Measurements from ENCODE around the gene TMPRSS9. TPM values are rescaled to one million over a fixed set of nuclear protein-coding genes. Genes with fewer than 3 reads are reported as not detected.

Gene TMPRSS9
- total RNA-seq, 4 donors from 2014 or later, result not detected

DNA sequence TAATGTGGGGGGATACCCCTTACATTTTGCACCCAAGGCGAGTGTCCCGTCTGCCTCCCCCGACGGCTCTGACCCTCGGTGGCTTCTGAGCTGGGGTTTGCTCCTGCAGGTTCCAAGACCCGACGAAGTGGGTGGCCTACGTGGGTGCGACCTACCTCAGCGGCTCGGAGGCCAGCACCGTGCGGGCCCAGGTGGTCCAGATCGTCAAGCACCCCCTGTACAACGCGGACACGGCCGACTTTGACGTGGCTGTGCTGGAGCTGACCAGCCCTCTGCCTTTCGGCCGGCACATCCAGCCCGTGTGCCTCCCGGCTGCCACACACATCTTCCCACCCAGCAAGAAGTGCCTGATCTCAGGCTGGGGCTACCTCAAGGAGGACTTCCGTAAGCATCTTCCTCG, 48.2 kb downstream of the TMPRSS9 start:
- Histone ChIP-seq H3K4me1 (no peaks in the 10 kb centered on the region), H3K27me3 (peaks cover 0 to 12% of the 10 kb centered on the region in 2 donors), H3K36me3 (no peaks in the 10 kb centered on the region), H3K27ac (no peak overlapping the region), H3K4me3 (no peak overlapping the region), H3K9me3 (peaks cover 0 to 20% (median 0%) of the 10 kb centered on the region in 4 donors)
- DNase-seq (ENCODE audit: low spot score in 2 of 2), result no peak
- 83 to 87% methylated on average over 17 to 25 of the region's 25 CpGs for WGBS, 2 donors
- TF ChIP-seq EP300 (IDR thresholded peaks at IDR 0.05) (no peak), POLR2A (IDR thresholded peaks at IDR 0.05) (no peak)
- TF ChIP-seq, protein P1, sequence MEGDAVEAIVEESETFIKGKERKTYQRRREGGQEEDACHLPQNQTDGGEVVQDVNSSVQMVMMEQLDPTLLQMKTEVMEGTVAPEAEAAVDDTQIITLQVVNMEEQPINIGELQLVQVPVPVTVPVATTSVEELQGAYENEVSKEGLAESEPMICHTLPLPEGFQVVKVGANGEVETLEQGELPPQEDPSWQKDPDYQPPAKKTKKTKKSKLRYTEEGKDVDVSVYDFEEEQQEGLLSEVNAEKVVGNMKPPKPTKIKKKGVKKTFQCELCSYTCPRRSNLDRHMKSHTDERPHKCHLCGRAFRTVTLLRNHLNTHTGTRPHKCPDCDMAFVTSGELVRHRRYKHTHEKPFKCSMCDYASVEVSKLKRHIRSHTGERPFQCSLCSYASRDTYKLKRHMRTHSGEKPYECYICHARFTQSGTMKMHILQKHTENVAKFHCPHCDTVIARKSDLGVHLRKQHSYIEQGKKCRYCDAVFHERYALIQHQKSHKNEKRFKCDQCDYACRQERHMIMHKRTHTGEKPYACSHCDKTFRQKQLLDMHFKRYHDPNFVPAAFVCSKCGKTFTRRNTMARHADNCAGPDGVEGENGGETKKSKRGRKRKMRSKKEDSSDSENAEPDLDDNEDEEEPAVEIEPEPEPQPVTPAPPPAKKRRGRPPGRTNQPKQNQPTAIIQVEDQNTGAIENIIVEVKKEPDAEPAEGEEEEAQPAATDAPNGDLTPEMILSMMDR (IDR thresholded peaks at IDR 0.05), result no peak

- no peak for DNase-seq (ENCODE audit: low spot score in 2 of 2)
- Histone ChIP-seq H3K4me1 (no peaks in the 10 kb centered on the region), H3K4me3 (no peak overlapping the region), H3K27ac (no peak overlapping the region), H3K9me3 (peaks cover 0 to 14% (median 0%) of the 10 kb centered on the region in 4 donors), H3K27me3 (peaks cover 0 to 12% of the 10 kb centered on the region in 2 donors), H3K36me3 (no peaks in the 10 kb centered on the region)
- TF ChIP-seq POLR2A (IDR thresholded peaks at IDR 0.05) (no peak), EP300 (IDR thresholded peaks at IDR 0.05) (no peak)
- TF ChIP-seq, protein P1 (IDR thresholded peaks at IDR 0.05), result no peak
- 80 to 94% methylated on average over 7 of the region's 7 CpGs for WGBS, 2 donors
These were observed 49.4 kb downstream of the TMPRSS9 start for GRCh38 chr19:2409352-2409912.

DNA sequence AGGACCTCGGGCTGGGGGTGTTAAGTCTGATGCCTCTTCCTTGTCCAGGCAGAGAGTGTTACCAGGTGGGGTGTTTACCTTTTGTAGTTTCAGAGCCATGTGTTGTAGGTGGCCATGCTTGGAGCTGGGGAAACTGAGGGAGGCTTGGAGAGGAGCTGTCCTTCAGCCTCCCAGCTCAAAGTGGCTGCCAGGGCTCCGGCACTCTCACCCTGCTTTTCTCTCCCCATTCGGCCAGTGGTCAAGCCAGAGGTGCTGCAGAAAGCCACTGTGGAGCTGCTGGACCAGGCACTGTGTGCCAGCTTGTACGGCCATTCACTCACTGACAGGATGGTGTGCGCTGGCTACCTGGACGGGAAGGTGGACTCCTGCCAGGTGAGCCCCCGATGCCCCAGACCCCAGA, 50.0 kb downstream of the TMPRSS9 start:
- H3K27me3 ChIP-seq, result peaks cover 0 to 12% of the 10 kb centered on the region in 2 donors
- no peak for TF ChIP-seq POLR2A (IDR thresholded peaks at IDR 0.05)
- TF ChIP-seq, protein P1 (IDR thresholded peaks at IDR 0.05), result no peak
- no peak for TF ChIP-seq EP300 (IDR thresholded peaks at IDR 0.05)
- no peak overlapping the region for H3K27ac ChIP-seq
- H3K4me3 ChIP-seq, result no peak overlapping the region
- peaks cover 0 to 11% (median 0%) of the 10 kb centered on the region in 4 donors for H3K9me3 ChIP-seq
- 87 to 96% methylated on average over 7 of the region's 7 CpGs for WGBS, 2 donors
- no peaks in the 10 kb centered on the region for H3K4me1 ChIP-seq
- H3K36me3 ChIP-seq, result no peaks in the 10 kb centered on the region
- no peak for DNase-seq (ENCODE audit: low spot score in 2 of 2)

DNA sequence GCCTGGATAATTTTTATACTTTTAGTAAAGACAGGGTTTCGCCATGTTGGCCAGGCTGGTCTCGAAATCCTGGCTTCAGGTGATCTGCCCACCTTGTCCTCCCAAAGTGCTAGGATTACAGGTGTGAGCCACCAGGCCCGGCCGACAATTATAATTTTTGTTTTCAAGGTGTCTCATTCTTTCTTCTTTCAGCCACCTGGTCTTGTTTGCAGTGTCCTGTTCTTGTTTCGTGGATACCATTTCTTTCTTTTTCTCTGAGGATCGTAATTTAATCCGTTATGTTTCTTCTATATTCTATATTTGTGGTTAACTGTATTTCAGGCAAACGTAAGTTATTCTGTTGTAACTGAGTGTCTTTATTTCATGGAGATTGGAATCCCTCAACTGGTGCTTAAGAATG, 51.6 kb downstream of the TMPRSS9 start:
- H3K9me3 ChIP-seq, result peaks cover 0 to 11% (median 0%) of the 10 kb centered on the region in 4 donors
- TF ChIP-seq, protein P1 (IDR thresholded peaks at IDR 0.05), result no peak
- TF ChIP-seq EP300 (IDR thresholded peaks at IDR 0.05) (no peak), POLR2A (IDR thresholded peaks at IDR 0.05) (no peak)
- H3K27me3 ChIP-seq, result peaks cover 0 to 11% of the 10 kb centered on the region in 2 donors
- DNase-seq (ENCODE audit: low spot score in 2 of 2), result no peak
- 80 to 92% methylated on average over 8 of the region's 8 CpGs for WGBS, 2 donors
- no peak overlapping the region for H3K27ac ChIP-seq
- no peaks in the 10 kb centered on the region for H3K4me1 ChIP-seq
- H3K36me3 ChIP-seq, result peaks cover 0 to 9% (median 0%) of the 10 kb centered on the region in 3 donors
- no peak overlapping the region for H3K4me3 ChIP-seq

DNA sequence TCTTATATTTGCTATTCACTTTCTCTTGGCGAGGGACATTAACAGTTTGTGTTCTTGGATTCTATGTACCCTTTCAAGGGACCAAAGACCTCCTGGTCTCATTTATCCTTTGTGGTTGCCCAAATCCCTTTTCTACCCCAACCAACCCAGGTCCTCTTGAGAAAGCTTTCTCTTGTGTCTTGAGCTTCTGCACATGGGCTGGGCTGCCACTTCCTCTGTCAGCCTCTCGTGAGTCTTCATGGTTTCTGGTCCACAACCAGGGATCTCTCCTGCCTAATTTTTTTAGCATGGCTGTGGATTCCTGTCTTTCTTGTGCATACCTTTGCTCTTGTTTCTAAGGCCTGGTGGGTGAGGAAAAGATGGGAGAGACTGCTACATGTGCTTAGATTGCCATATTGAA, 52.4 kb downstream of the TMPRSS9 start:
- no peak for DNase-seq (ENCODE audit: low spot score in 2 of 2)
- H3K27me3 ChIP-seq, result peaks cover 0 to 5% of the 10 kb centered on the region in 2 donors
- H3K27ac ChIP-seq, result no peak overlapping the region
- no peak overlapping the region for H3K4me3 ChIP-seq
- TF ChIP-seq EP300 (IDR thresholded peaks at IDR 0.05), result no peak
- H3K36me3 ChIP-seq, result peaks cover 0 to 17% (median 0%) of the 10 kb centered on the region in 3 donors
- peaks cover 0 to 14% (median 0%) of the 10 kb centered on the region in 4 donors for H3K9me3 ChIP-seq
- no peaks in the 10 kb centered on the region for H3K4me1 ChIP-seq
- 55 to 65% methylated on average over 2 of the region's 2 CpGs for WGBS, 2 donors
